Coronary artery (tissue), 2 donors: ENCODE measurements around the gene ZNF662.
A peak's percentile ranks its signal among the peaks of the same experiment; 100 is the strongest.

ENCODE experiments used
- DNase-seq: peaks from one replicate; pipeline ENCODE4 v3.0.0-alpha.2; 2017; ENCODE audit warnings: low spot score
- H3K27ac ChIP-seq, 2 donors: fragments of 200-600 bp; sonication (generic); one replicate each; pipeline ENCODE4 v1.5.1; 2016 to 2019
- H3K4me3 ChIP-seq: fragments of 200-600 bp; sonication (generic); 2 replicates; pipeline ENCODE4 v1.5.1; 2016; ENCODE audit warnings: mild to moderate bottlenecking, moderate library complexity
- CTCF ChIP-seq: fragments of 200-600 bp; sonication (generic); IDR thresholded peaks from one replicate; pipeline ENCODE4 v1.5.1; 2019; ENCODE audit warnings: antibody characterized with exemption

The ZNF662 gene

GRCh38 chr3:42960786-42961185 lies 54.8 kb downstream of the ZNF662 start:
- no peak for TF ChIP-seq CTCF
- no peak overlapping the region for H3K27ac ChIP-seq
- H3K4me3 ChIP-seq = no peak overlapping the region
- DNase-seq = no peak

- TF ChIP-seq CTCF = peak; percentile 49
- no peak for DNase-seq
These were observed 55.7 kb downstream of the ZNF662 start for GRCh38 chr3:42961633-42962032.

GRCh38 chr3:42963269-42963668 lies 57.3 kb downstream of the ZNF662 start:
- DNase-seq = no peak
- no peak overlapping the region for H3K4me3 ChIP-seq
- no peak for TF ChIP-seq CTCF
- no peak overlapping the region for H3K27ac ChIP-seq

More at GRCh38 chr3:42961633-42962032, 55.7 kb downstream of the ZNF662 start:
- H3K27ac ChIP-seq = no peak overlapping the region
- no peak overlapping the region for H3K4me3 ChIP-seq

- DNase-seq = no peak
- Histone ChIP-seq H3K4me3 (no peak overlapping the region), H3K27ac (no peak overlapping the region)
- no peak for TF ChIP-seq CTCF
These were observed 58.3 kb downstream of the ZNF662 start for GRCh38 chr3:42964266-42964665.
